Measurements from ENCODE around the gene GPR107. TPM values are rescaled to one million over a fixed set of nuclear protein-coding genes. Genes with fewer than 3 reads are reported as not detected.

Gene GPR107
- total and polyA plus RNA-seq, 2 of the 8 experiments (the other 6 are each of a cell fraction or from before 2014, with no cell fraction given): 19.3 to 30.7 TPM

Small RNA genes within 50 kb of the gene (small RNA-seq; reads per million reads assigned to genes)
- gene RF00019 (ENCODE audit: insufficient read depth): not detected

Other genes with a start within 250 kb of the GPR107 start
- gene TOR1A, start 229.8 kb upstream of the GPR107 start, total RNA-seq (2021; fragmentation: NEBNext Ultra II Directional; extraction: Animal tissue kit (Norgen Biotek cat#: 25700)): 32.7 and 37.6 TPM in 2 replicates
- 46.6 and 46.7 TPM in 2 replicates for gene TOR1A, start 229.8 kb upstream of the GPR107 start, polyA plus RNA-seq (2011; rRNA removed)
- 40.6 and 47.7 TPM in 2 replicates for gene C9orf78, start 218.6 kb upstream of the GPR107 start, total RNA-seq (2021; fragmentation: NEBNext Ultra II Directional; extraction: Animal tissue kit (Norgen Biotek cat#: 25700))
- 16.7 and 17.4 TPM in 2 replicates for gene C9orf78, start 218.6 kb upstream of the GPR107 start, polyA plus RNA-seq (2011; rRNA removed)
- 13.4 and 17.9 TPM in 2 replicates for gene USP20, start 218.4 kb upstream of the GPR107 start, total RNA-seq (2021; fragmentation: NEBNext Ultra II Directional; extraction: Animal tissue kit (Norgen Biotek cat#: 25700))
- gene USP20, start 218.4 kb upstream of the GPR107 start, polyA plus RNA-seq (2011; rRNA removed): 23.0 and 35.0 TPM in 2 replicates
- 39.7 and 40.9 TPM in 2 replicates for gene FNBP1, start 10.7 kb upstream of the GPR107 start, total RNA-seq (2021; fragmentation: NEBNext Ultra II Directional; extraction: Animal tissue kit (Norgen Biotek cat#: 25700))
- 6.7 and 7.2 TPM in 2 replicates for gene FNBP1, start 10.7 kb upstream of the GPR107 start, polyA plus RNA-seq (2011; rRNA removed)
- gene NCS1, start 118.5 kb downstream of the GPR107 start, total RNA-seq (2021; fragmentation: NEBNext Ultra II Directional; extraction: Animal tissue kit (Norgen Biotek cat#: 25700)): 42.4 and 47.6 TPM in 2 replicates
- gene NCS1, start 118.5 kb downstream of the GPR107 start, polyA plus RNA-seq (2011; rRNA removed): 32.1 and 34.7 TPM in 2 replicates
- 7.9 and 9.1 TPM in 2 replicates for gene HMCN2, start 211.9 kb downstream of the GPR107 start, total RNA-seq (2021; fragmentation: NEBNext Ultra II Directional; extraction: Animal tissue kit (Norgen Biotek cat#: 25700))
- 5.0 and 8.3 TPM in 2 replicates for gene HMCN2, start 211.9 kb downstream of the GPR107 start, polyA plus RNA-seq (2011; rRNA removed)